H1 (cell line): ENCODE measurements around the gene MAP3K14. TPM values are rescaled to one million over a fixed set of nuclear protein-coding genes. Genes with fewer than 3 reads are reported as not detected.

Experiments used
- CTCF ChIA-PET: fragments of 300-600 bp; sonication (Branson Sonifier 250); formaldehyde crosslinking; loops from one replicate; lab custom pipeline; 2021; ENCODE audit not compliant: partially characterized antibody; lab: Charles Lee
- POLR2A ChIA-PET: fragments of 300-600 bp; sonication (Branson Sonifier 250); formaldehyde crosslinking; loops from one replicate; lab custom pipeline; 2021; ENCODE audit warnings: inconsistent platforms; ENCODE audit not compliant: partially characterized antibody; lab: Charles Lee
- DNase-seq, 2 experiments: peaks; one replicate each; pipeline versions ENCODE4 v3.0.0 to v3.0.0-alpha.2; 2010 to 2022; ENCODE audit warnings: low spot score in 2 of 2, low read depth in 1 of 2, mixed read lengths in 1 of 2
- FAIRE-seq: peaks from 2 replicates; lab custom pipeline; 2011; peaks lifted over from hg19 to GRCh38; lab: Jason Lieb, UNC
- H2AFZ ChIP-seq: 2 replicates; pipeline ENCODE4 v1.8.1; 2012; ENCODE audit warnings: low read length, inconsistent platforms
- H2AK5ac ChIP-seq: 2 replicates; pipeline ENCODE4 v1.6.1; 2013; ENCODE audit warnings: low read depth, low read length
- H2BK120ac ChIP-seq: replicated peaks from 2 replicates; pipeline ENCODE3; 2013; ENCODE audit warnings: low read depth, low read length, inconsistent platforms
- H2BK12ac ChIP-seq: 2 replicates; pipeline ENCODE4 v1.6.1; 2013; ENCODE audit warnings: low read depth, low read length
- H2BK15ac ChIP-seq: 2 replicates; pipeline ENCODE4 v1.6.1; 2013; ENCODE audit warnings: low read length
- H2BK20ac ChIP-seq: 2 replicates; pipeline ENCODE4 v1.6.1; 2013; ENCODE audit warnings: low read length
- H2BK5ac ChIP-seq: 2 replicates; pipeline ENCODE4 v1.6.1; 2013; ENCODE audit warnings: low read depth, low read length
- H3K14ac ChIP-seq: 2 replicates; pipeline ENCODE4 v1.6.1; 2013; ENCODE audit warnings: inconsistent platforms; ENCODE audit not compliant: insufficient read length
- H3K18ac ChIP-seq: 2 replicates; pipeline ENCODE4 v1.6.1; 2013; ENCODE audit warnings: low read length; ENCODE audit errors: extremely low read depth
- H3K23ac ChIP-seq: 2 replicates; pipeline ENCODE4 v1.6.1; 2013; ENCODE audit warnings: inconsistent platforms; ENCODE audit not compliant: insufficient read length
- H3K23me2 ChIP-seq: 2 replicates; pipeline ENCODE4 v1.6.1; 2013; ENCODE audit warnings: low read depth, low read length
- H3K27ac ChIP-seq: 2 replicates; pipeline ENCODE4 v1.6.1; 2011; ENCODE audit warnings: low read depth, low read length, inconsistent platforms
- H3K27me3 ChIP-seq, 4 experiments: replicated peaks in 1 of 4; 1 replicate in 1 of 4; 2 replicates in 3 of 4; pipeline versions ENCODE4 v1.6.1 to v1.8.1; 2011 to 2013; ENCODE audit warnings: low read length in 3 of 4, mild to moderate bottlenecking in 3 of 4, inconsistent platforms in 2 of 4, mixed read lengths in 2 of 4, moderate library complexity in 1 of 4; ENCODE audit not compliant: control insufficient read depth in 3 of 4, insufficient read depth in 3 of 4; ENCODE audit errors: extremely low read depth in 1 of 4
- H3K36me3 ChIP-seq, 4 experiments: 2 replicates each; pipeline versions ENCODE4 v1.6.1 to v1.8.1; 2011 to 2013; ENCODE audit warnings: mild to moderate bottlenecking in 4 of 4, low read length in 3 of 4, moderate library complexity in 2 of 4, control low read depth in 1 of 4, inconsistent platforms in 1 of 4; ENCODE audit not compliant: insufficient read depth in 4 of 4, control insufficient read depth in 2 of 4
- H3K4ac ChIP-seq: replicated peaks from 2 replicates; pipeline ENCODE3; 2013; ENCODE audit warnings: low read length, low read depth, mixed read lengths, inconsistent platforms; ENCODE audit not compliant: insufficient read length
- H3K4me1 ChIP-seq, 4 experiments: replicated peaks in 1 of 4; 1 replicate in 1 of 4; 2 replicates in 3 of 4; pipeline versions ENCODE4 v1.6.1 to v1.8.1; 2011 to 2013; ENCODE audit warnings: low read length in 3 of 4, inconsistent platforms in 2 of 4, mixed read lengths in 1 of 4; ENCODE audit not compliant: insufficient read depth in 4 of 4, control insufficient read depth in 3 of 4
- H3K4me2 ChIP-seq, 2 experiments: 2 replicates each; pipeline versions ENCODE4 v1.6.1 to v1.8.1; 2011 to 2013; ENCODE audit warnings: low read depth in 2 of 2, low read length in 2 of 2, control low read depth in 1 of 2, inconsistent platforms in 1 of 2, mild to moderate bottlenecking in 1 of 2; ENCODE audit not compliant: insufficient read depth in 1 of 2
- H3K4me3 ChIP-seq, 4 experiments: fragments of 200-600, 300-600 bp in 1 of 4; sonication (generic), shearing (Covaris generic), sonication (Bioruptor Twin) in 1 of 4; 2 replicates each; pipeline versions ENCODE4 v1.5.1 to v1.8.1; 2011 to 2016; ENCODE audit warnings: low read length in 4 of 4, low read depth in 3 of 4, control low read depth in 2 of 4, inconsistent platforms in 2 of 4, mild to moderate bottlenecking in 2 of 4, mixed read lengths in 1 of 4, moderate library complexity in 1 of 4; ENCODE audit not compliant: insufficient read depth in 2 of 4; ENCODE audit errors: extremely low read depth in 1 of 4
- H3K56ac ChIP-seq: replicated peaks from 2 replicates; pipeline ENCODE3; 2013; ENCODE audit warnings: low read depth, mild to moderate bottlenecking, mixed read lengths, low read length, inconsistent platforms; ENCODE audit not compliant: insufficient read length
- H3K79me1 ChIP-seq: 2 replicates; pipeline ENCODE4 v1.6.1; 2013; ENCODE audit warnings: low read depth, low read length, control low read depth
- H3K79me2 ChIP-seq, 2 experiments: 2 replicates each; pipeline versions ENCODE4 v1.6.1 to v1.8.1; 2012 to 2013; ENCODE audit warnings: low read length in 2 of 2, mild to moderate bottlenecking in 2 of 2, inconsistent platforms in 1 of 2; ENCODE audit not compliant: insufficient read depth in 2 of 2, control insufficient read depth in 1 of 2
- H3K9ac ChIP-seq, 4 experiments: replicated peaks in 1 of 4; 1 replicate in 1 of 4; 2 replicates in 3 of 4; pipeline versions ENCODE4 v1.6.1 to v1.8.1; 2011 to 2013; ENCODE audit warnings: low read depth in 3 of 4, low read length in 3 of 4, control low read depth in 2 of 4, mild to moderate bottlenecking in 2 of 4, moderate library complexity in 2 of 4, inconsistent platforms in 1 of 4; ENCODE audit errors: extremely low read depth in 1 of 4
- H3K9me3 ChIP-seq, 2 experiments: 2 replicates each; pipeline versions ENCODE4 v1.6.1 to v1.8.1; 2012 to 2013; ENCODE audit warnings: mild to moderate bottlenecking in 2 of 2, moderate library complexity in 2 of 2, control low read depth in 1 of 2, inconsistent platforms in 1 of 2, low read depth in 1 of 2, low read length in 1 of 2, mixed read lengths in 1 of 2; ENCODE audit not compliant: insufficient read depth in 2 of 2
- H4K20me1 ChIP-seq, 2 experiments: replicated peaks in 1 of 2; 2 replicates each; pipeline versions ENCODE3 to v1.8.1; 2011 to 2013; ENCODE audit warnings: inconsistent platforms in 2 of 2, low read length in 2 of 2, mild to moderate bottlenecking in 1 of 2; ENCODE audit not compliant: insufficient read depth in 2 of 2, control insufficient read depth in 1 of 2
- H4K5ac ChIP-seq: 2 replicates; pipeline ENCODE4 v1.6.1; 2013; ENCODE audit warnings: low read length, low read depth, mixed read lengths, inconsistent platforms; ENCODE audit not compliant: insufficient read length
- H4K8ac ChIP-seq: 2 replicates; pipeline ENCODE4 v1.8.0; 2013; ENCODE audit warnings: mild to moderate bottlenecking, moderate library complexity, low read length, inconsistent platforms; ENCODE audit not compliant: insufficient read depth; ENCODE audit errors: extremely low read depth
- H4K91ac ChIP-seq: replicated peaks from 2 replicates; pipeline ENCODE3; 2013; ENCODE audit warnings: low read length, mixed read lengths, inconsistent platforms; ENCODE audit not compliant: insufficient read length
- HDAC2 ChIP-seq, 2 experiments: fragments of 300-600 bp in 1 of 2; sonication (generic) in 1 of 2; IDR thresholded peaks; 2 replicates each; pipeline ENCODE4 v1.6.1; 2011 to 2012; ENCODE audit warnings: low read depth in 2 of 2, low read length in 2 of 2, mild to moderate bottlenecking in 2 of 2, moderate library complexity in 2 of 2, borderline replicate concordance in 1 of 2, inconsistent platforms in 1 of 2
- RAD21 ChIP-seq, 2 experiments: IDR thresholded peaks in 1 of 2; conservative IDR thresholded peaks in 1 of 2; 2 replicates each; pipeline ENCODE4 v1.6.1; 2011; ENCODE audit warnings: low read depth in 2 of 2, low read length in 2 of 2, improper control_type of control experiment in 1 of 2, inconsistent platforms in 1 of 2, mild to moderate bottlenecking in 1 of 2, moderate library complexity in 1 of 2
- SAP30 ChIP-seq: fragments of 300-600 bp; sonication (generic); IDR thresholded peaks from 2 replicates; pipeline ENCODE4 v1.7.1; 2012; ENCODE audit warnings: low read length, moderate library complexity, mild to moderate bottlenecking, inconsistent platforms; ENCODE audit not compliant: insufficient read depth, insufficient replicate concordance
- SP2 ChIP-seq: IDR thresholded peaks from 2 replicates; pipeline ENCODE4 v1.6.1; 2012; ENCODE audit warnings: mild to moderate bottlenecking, low read length, inconsistent platforms
- USF2 ChIP-seq: IDR thresholded peaks from 2 replicates; pipeline ENCODE4 v1.6.1; 2011; ENCODE audit warnings: low read length, improper control_type of control experiment
- WGBS, 2 experiments: shearing (Covaris generic) in 1 of 2; methylation state at CpG; one replicate each; pipeline versions ENCODE4 v1.1.6 to v1.1.7; 2013 to 2015; ENCODE audit warnings: low lambda C conversion rate in 2 of 2, mixed read lengths in 2 of 2, inconsistent platforms in 1 of 2, low coverage in 1 of 2, missing lambda C conversion rate in 1 of 2; ENCODE audit not compliant: insufficient replicate concordance in 2 of 2, insufficient coverage in 1 of 2, insufficient read length in 1 of 2; ENCODE audit errors: extremely low coverage in 1 of 2, missing lambda C conversion rate in 1 of 2; 5-methylcytosine and 5-hydroxymethylcytosine counted together
- polyA plus RNA-seq, 7 experiments: library from polyadenylated mRNA; depleted of rRNA in 3 of 7; stranded (reverse) in 5 of 7; unstranded in 2 of 7; fragments of >200 nt in 5 of 7; fragments of 200-250 nt in 2 of 7; gene quantifications; 1 replicate in 5 of 7; 2 replicates in 1 of 7; 4 replicates in 1 of 7; pipeline versions ENCODE4 v1.2.1 to v1.2.3, GENCODE V29; 2011 to 2013; ENCODE audit warnings: missing spikeins in 2 of 7, mixed read lengths in 2 of 7
- total RNA-seq: library from RNA; stranded (reverse); fragmentation: NEBNext Ultra II Directional; extraction: Animal tissue kit (Norgen Biotek cat#: 25700); gene quantifications from 2 replicates; pipeline ENCODE4 v1.2.1, GENCODE V29; 2021

The MAP3K14 gene
- total and polyA plus RNA-seq, 2 of the 8 experiments (the other 6 are each of a cell fraction or from before 2014, with no cell fraction given): 5.2 to 6.1 TPM

GRCh38 chr17:45267436-45268055 is 49.3 kb downstream of the MAP3K14 start:
- H3K4ac ChIP-seq: no peak overlapping the region
- H3K56ac ChIP-seq: no peak overlapping the region
- H2AFZ ChIP-seq: no peak overlapping the region
- no peak overlapping the region for H4K5ac ChIP-seq
- H2BK20ac ChIP-seq: no peak overlapping the region
- no peaks in the 10 kb centered on the region for H3K79me1 ChIP-seq
- no peaks in the 10 kb centered on the region for H4K20me1 ChIP-seq
- no peak overlapping the region for H2BK12ac ChIP-seq
- H3K4me1 ChIP-seq: peaks cover under 1 to 5% (median 1%) of the 10 kb centered on the region in 4 experiments; a peak in 5 of 7 replicates
- H3K14ac ChIP-seq: no peak overlapping the region
- H3K23me2 ChIP-seq: no peaks in the 10 kb centered on the region
- no peak overlapping the region for H3K9ac ChIP-seq
- no peaks in the 10 kb centered on the region for H3K27me3 ChIP-seq
- H4K8ac ChIP-seq: no peak overlapping the region
- FAIRE-seq (no peak), DNase-seq (no peak)
- no peak overlapping the region for H2BK5ac ChIP-seq
- H3K79me2 ChIP-seq: no peaks in the 10 kb centered on the region
- peaks cover 4 to 17% (median 12%) of the 10 kb centered on the region in 4 experiments for H3K36me3 ChIP-seq
- no peak overlapping the region for H2BK15ac ChIP-seq
- no peak overlapping the region for H2BK120ac ChIP-seq
- no peak overlapping the region for H3K18ac ChIP-seq
- no peak overlapping the region for H2AK5ac ChIP-seq
- CTCF ChIA-PET: interaction anchor here (0.7 to 29.1 kb wide), 8 partner anchors 10 to 160 kb away, joined by 3 to 579 read pairs (median 18); no protein-coding TSS in a partner anchor
- H3K23ac ChIP-seq: no peak overlapping the region
- no peak for TF ChIP-seq SP2
- no peak for TF ChIP-seq USF2
- no peak for TF ChIP-seq SAP30
- no peak for TF ChIP-seq RAD21 (IDR thresholded peaks at IDR 0.05 in 1 of 2, conservative IDR thresholded peaks at IDR 0.05 in 1 of 2; ENCODE audit: low read depth in 2 of 2, low read length in 2 of 2)
- TF ChIP-seq HDAC2 (IDR thresholded peaks at IDR 0.05; ENCODE audit: borderline replicate concordance in 1 of 2, low read depth in 2 of 2, low read length in 2 of 2): no peak
- TF ChIP-seq, all 59 proteins: peak for 0
- POLR2A ChIA-PET: interaction anchor here (4.3 kb wide), 1 partner anchor 15 kb away, joined by 16 read pairs; no protein-coding TSS in a partner anchor
- Histone ChIP-seq H3K27ac (no peak overlapping the region), H3K4me2 (no peak overlapping the region), H4K91ac (no peak overlapping the region), H3K4me3 (no peak overlapping the region), H3K9me3 (no peaks in the 10 kb centered on the region)
- 91% methylated on average over 9 of the region's 10 CpGs; no CpG with 5 or more reads in 1 of the 2 experiments for WGBS, 2 experiments
